Glomerular visceral epithelial cell (primary cell): ENCODE measurements around the gene LTBR.

ENCODE experiments used
- DNase-seq: peaks from one replicate; pipeline ENCODE4 v3.0.0-alpha.2; 2016; ENCODE audit errors: extremely low spot score

The LTBR gene

DNA sequence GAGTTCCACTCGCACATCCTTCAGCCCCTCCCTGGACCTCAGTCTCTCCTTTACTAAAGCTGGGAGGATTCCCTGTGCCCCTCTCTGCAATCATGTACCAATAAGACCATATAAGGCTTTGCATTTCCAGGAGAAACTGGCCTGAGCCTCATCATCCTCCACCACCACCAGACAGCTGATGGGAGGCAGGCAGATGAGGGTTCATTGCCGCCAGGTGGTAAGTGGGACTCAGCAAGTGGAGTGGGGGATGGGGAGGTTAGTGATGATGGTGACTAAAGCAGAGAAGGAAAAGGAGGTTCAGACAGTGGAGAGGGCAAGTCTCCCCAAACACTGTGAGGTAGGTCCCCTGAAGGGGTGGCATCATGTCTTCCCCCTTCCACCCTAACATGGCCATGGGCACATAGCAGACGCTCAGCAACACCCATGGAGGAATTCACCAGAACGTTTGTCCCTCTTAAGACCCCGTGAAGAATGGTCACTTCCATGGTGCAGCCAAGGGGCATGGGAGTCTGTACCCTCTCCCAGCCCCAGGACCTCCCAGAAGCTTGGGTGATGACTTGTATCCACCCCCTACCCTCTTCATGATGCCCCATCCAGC lies 37.6 kb upstream of the LTBR start:
- DNase-seq = no peak

GRCh38 chr12:6346942-6347341 lies 37.0 kb upstream of the LTBR start:
- DNase-seq = no peak

- DNase-seq = peak; percentile 71
These were observed 36.3 kb upstream of the LTBR start for GRCh38 chr12:6347367-6348338.

DNA sequence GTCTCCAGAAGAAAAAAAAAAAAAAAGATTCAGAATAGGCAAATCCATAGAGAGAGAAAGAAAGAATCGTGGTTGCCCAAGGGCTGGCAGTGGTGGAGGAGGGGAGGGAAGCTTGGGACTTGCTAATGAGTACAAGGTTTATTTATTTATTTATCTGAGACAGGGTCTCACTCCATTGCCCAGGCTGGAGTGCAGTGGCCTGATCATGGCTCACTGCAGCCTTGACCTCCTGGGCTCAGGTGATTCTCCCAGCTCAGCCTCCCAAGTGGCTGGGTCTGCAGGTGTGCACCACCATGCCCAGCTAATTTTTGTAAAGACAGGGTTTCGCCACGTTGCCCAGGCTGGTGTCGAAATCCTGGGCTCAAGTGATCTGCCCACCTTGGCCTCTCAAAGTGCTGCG lies 32.3 kb upstream of the LTBR start:
- DNase-seq = no peak

- no peak for DNase-seq
These were observed 31.5 kb upstream of the LTBR start for GRCh38 chr12:6352193-6353173.

- DNase-seq = no peak
These were observed 29.2 kb upstream of the LTBR start for GRCh38 chr12:6354495-6355393.

DNA sequence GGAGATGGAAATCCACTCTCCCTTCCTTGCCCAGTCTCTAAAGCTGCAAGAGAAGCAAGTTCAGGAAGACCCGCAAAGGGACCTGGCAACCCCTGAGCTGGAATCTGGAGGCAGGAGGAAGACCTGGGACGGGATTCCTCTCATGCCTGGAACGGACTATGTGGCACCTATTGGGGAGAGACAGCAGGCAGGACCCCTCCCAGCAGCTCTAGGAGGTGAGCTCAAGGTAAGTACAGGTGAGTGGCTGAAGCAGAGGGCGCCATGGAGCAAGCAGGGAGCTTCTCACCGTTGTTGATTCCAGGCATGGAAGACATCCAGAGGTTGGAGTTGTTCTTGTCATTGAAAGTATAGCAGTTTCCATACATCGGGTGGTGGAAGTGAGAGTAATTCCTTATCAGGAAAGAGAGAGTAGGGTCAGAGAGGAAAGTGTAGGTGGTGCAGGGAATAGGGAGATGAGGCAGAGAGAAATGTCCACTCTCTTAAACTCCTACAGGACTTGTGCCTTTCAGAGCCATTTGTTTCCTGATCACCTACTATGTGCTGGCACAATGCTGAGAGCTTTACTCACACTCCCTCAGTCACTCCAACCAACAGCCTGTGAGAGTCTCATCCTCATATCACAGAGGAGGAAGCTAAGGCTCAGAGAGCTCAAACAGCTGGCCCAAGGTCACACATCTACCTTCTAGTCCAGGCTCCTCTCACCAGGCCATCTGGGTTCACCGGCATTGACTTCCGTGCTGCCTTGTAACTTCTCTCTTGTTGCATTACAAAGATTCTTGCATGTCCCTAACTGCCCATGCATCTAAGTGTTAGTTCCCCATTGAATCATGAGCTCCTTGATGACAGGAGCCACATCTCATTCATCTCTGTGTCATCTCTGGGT lies 28.2 kb upstream of the LTBR start:
- DNase-seq = no peak

GRCh38 chr12:6356374-6356820 lies 27.6 kb upstream of the LTBR start:
- DNase-seq = no peak

- DNase-seq = no peak
These were observed 25.1 kb upstream of the LTBR start for GRCh38 chr12:6358881-6359280.

GRCh38 chr12:6360080-6360571 lies 23.8 kb upstream of the LTBR start:
- no peak for DNase-seq

- DNase-seq = no peak
These were observed 23.1 kb upstream of the LTBR start for GRCh38 chr12:6360578-6361490.

DNA sequence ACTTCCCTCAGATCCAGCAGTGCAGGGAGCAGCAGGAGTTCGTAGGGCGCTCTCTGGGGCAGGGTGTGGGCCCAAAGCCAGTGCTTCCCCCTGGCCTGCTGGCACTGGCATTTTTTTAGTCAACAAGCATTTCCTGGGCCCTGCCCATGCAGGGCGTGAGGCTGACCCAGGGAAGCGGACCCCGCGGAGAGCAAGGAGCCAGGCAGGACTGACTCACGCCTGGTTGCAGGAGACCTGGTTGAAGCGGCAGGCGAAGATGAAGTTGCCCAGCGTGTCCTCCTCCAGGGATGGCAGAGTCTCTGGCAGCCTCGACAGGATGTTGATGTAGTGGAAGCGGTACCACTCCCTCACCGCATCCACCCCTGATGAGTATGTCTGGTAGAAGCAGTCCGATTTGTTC lies 22.1 kb upstream of the LTBR start:
- DNase-seq = peak; percentile 80

- no peak for DNase-seq
These were observed 21.6 kb upstream of the LTBR start for GRCh38 chr12:6362403-6362802.

GRCh38 chr12:6363010-6363329 lies 21.0 kb upstream of the LTBR start:
- no peak for DNase-seq

DNA sequence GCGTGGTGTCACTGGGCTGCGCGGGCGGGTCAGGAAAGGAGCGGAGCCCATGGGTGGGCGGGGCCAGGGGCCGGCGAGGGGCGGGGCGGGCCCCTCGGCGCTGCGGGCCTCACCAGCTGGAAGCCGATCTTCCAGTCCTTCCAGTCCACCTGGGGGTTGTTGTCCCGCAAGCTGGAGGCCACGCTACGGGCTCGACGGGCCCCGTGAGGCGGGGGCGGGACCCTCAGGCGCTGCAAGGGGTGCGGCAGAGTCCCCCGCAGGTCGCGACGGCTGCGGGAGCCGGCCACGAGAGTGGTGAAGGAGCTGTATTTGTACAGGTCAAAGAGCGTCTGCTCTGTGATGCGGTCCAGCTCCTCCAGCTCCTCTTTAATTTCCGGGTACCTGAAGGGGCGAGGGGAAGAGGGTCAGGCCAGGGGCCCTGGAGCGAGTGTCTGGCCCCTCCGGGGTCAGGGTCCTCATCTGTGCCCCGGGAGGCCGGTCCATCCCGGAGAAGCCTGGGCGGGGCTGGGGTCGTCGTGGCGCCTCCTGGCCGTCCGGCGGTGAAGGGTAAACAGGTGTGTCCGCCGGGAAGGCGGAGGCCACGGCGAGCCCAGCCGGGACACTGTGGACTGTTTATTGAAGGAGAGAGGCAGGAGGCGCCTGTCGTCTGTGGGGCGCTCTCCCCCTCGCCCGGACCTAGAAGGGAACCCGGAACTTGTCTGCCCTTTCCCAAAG lies 20.5 kb upstream of the LTBR start:
- no peak for DNase-seq

- no peak for DNase-seq
These were observed 20.0 kb upstream of the LTBR start for GRCh38 chr12:6364044-6364374.

- peak; percentile 45 for DNase-seq
These were observed 16.6 kb upstream of the LTBR start for GRCh38 chr12:6367065-6367968.
